SJCRH30 (cell line): ENCODE data around the gene BOLL. TPM values are rescaled to one million over a fixed set of nuclear protein-coding genes. Genes with fewer than 3 reads are reported as not detected.
"Not testable (repeated sequence)": the region's sequence is repeated elsewhere in the genome, so short reads cannot be mapped to it uniquely, and the experiment has no call there.

Source experiments
- DNase-seq, 2 experiments: peaks; one replicate each; pipeline ENCODE4 v3.0.0-alpha.2; 2015 to 2020
- H3K27ac ChIP-seq: fragments of 250-450 bp; sonication (Bioruptor Pico); 2 replicates; pipeline ENCODE4 v1.5.1; 2020; ENCODE audit warnings: mild to moderate bottlenecking, moderate library complexity
- H3K27me3 ChIP-seq: fragments of 250-450 bp; sonication (Bioruptor Pico); 2 replicates; pipeline ENCODE4 v1.5.1; 2020; ENCODE audit warnings: mild to moderate bottlenecking, moderate library complexity
- H3K36me3 ChIP-seq: fragments of 250-450 bp; sonication (Bioruptor Pico); 2 replicates; pipeline ENCODE4 v1.5.1; 2020; ENCODE audit warnings: mild to moderate bottlenecking, moderate library complexity
- H3K4me1 ChIP-seq: fragments of 250-450 bp; sonication (Bioruptor Pico); 2 replicates; pipeline ENCODE4 v1.5.1; 2020; ENCODE audit warnings: mild to moderate bottlenecking, moderate library complexity
- H3K4me3 ChIP-seq: fragments of 250-450 bp; sonication (Bioruptor Pico); 2 replicates; pipeline ENCODE4 v1.5.1; 2020; ENCODE audit warnings: mild to moderate bottlenecking, moderate library complexity
- H3K9me3 ChIP-seq: fragments of 250-450 bp; sonication (Bioruptor Pico); replicated peaks from 2 replicates; pipeline ENCODE4 v1.5.1; 2020; ENCODE audit warnings: mild to moderate bottlenecking, moderate library complexity
- total RNA-seq: library from RNA; depleted of rRNA; stranded (reverse); fragments of >200 nt; shearing (Covaris generic); gene quantifications from 2 replicates; pipeline ENCODE4 v1.2.3, GENCODE V29; 2014; rRNA removed

BOLL gene
- 0.38 and 0.51 TPM in 2 replicates for total RNA-seq

- Histone ChIP-seq H3K4me1 (no peaks in the 10 kb centered on the region), H3K9me3 (no peaks in the 10 kb centered on the region), H3K27me3 (no peaks in the 10 kb centered on the region), H3K27ac (no peak within 1 kb of the TSS), H3K4me3 (peak within 1 kb of the TSS; percentile 44), H3K36me3 (no peaks in the 10 kb centered on the region)
- no peak for DNase-seq
These were observed at the start of gene BOLL for GRCh38 chr2:197784956-197785941. Gene BOLL (minus strand): TSS chr2:197785319. CDS start chr2:197781850, 3,469 bp downstream.

- H3K27me3 ChIP-seq, H3K27ac ChIP-seq, DNase-seq, H3K36me3 ChIP-seq, H3K4me1 ChIP-seq, H3K4me3 ChIP-seq, H3K9me3 ChIP-seq: not testable (repeated sequence)
These were observed 49.7 kb upstream of the BOLL start for GRCh38 chr2:197834771-197835170.

- Histone ChIP-seq H3K4me3 (no peak overlapping the region), H3K9me3 (no peaks in the 10 kb centered on the region), H3K27ac (no peak overlapping the region), H3K27me3 (no peaks in the 10 kb centered on the region), H3K36me3 (no peaks in the 10 kb centered on the region), H3K4me1 (no peaks in the 10 kb centered on the region)
- no peak for DNase-seq
These were observed 43.5 kb upstream of the BOLL start for GRCh38 chr2:197828464-197829135.

- no peak overlapping the region for H3K27ac ChIP-seq
- H3K4me3 ChIP-seq: no peak overlapping the region
- no peaks in the 10 kb centered on the region for H3K9me3 ChIP-seq
- DNase-seq: no peak
- H3K27me3 ChIP-seq: no peaks in the 10 kb centered on the region
- no peaks in the 10 kb centered on the region for H3K36me3 ChIP-seq
- no peaks in the 10 kb centered on the region for H3K4me1 ChIP-seq
These were observed 42.5 kb upstream of the BOLL start for GRCh38 chr2:197827618-197828017.

- no peaks in the 10 kb centered on the region for H3K27me3 ChIP-seq
- DNase-seq: no peak
- H3K27ac ChIP-seq: no peak overlapping the region
- H3K9me3 ChIP-seq: no peaks in the 10 kb centered on the region
- H3K4me1 ChIP-seq: no peaks in the 10 kb centered on the region
- no peaks in the 10 kb centered on the region for H3K36me3 ChIP-seq
- no peak overlapping the region for H3K4me3 ChIP-seq
These were observed 37.2 kb upstream of the BOLL start for GRCh38 chr2:197822333-197822732.

- Histone ChIP-seq H3K9me3 (no peaks in the 10 kb centered on the region), H3K27ac (no peak overlapping the region), H3K36me3 (no peaks in the 10 kb centered on the region), H3K27me3 (no peaks in the 10 kb centered on the region), H3K4me3 (no peak overlapping the region), H3K4me1 (no peaks in the 10 kb centered on the region)
- DNase-seq: no peak
These were observed 36.6 kb upstream of the BOLL start for GRCh38 chr2:197821550-197822289.

GRCh38 chr2:197814526-197814925, 29.4 kb upstream of the BOLL start:
- Histone ChIP-seq H3K4me3 (no peak overlapping the region), H3K27me3 (no peaks in the 10 kb centered on the region), H3K4me1 (no peaks in the 10 kb centered on the region), H3K27ac (no peak overlapping the region), H3K36me3 (no peaks in the 10 kb centered on the region), H3K9me3 (no peaks in the 10 kb centered on the region)
- no peak for DNase-seq

- DNase-seq: peak in 1 of 2 experiments; percentile 41
- Histone ChIP-seq H3K9me3 (no peaks in the 10 kb centered on the region), H3K4me3 (no peak overlapping the region), H3K36me3 (no peaks in the 10 kb centered on the region), H3K27me3 (0 out of 2 replicates have a peak, but pooled peaks cover 3% of the 10 kb centered on the region), H3K4me1 (no peaks in the 10 kb centered on the region), H3K27ac (no peak overlapping the region)
These were observed 28.1 kb upstream of the BOLL start for GRCh38 chr2:197813093-197813787.

GRCh38 chr2:197810491-197810890, 25.4 kb upstream of the BOLL start:
- no peak overlapping the region for H3K27ac ChIP-seq
- DNase-seq: no peak
- peaks cover 13% of the 10 kb centered on the region; the same call in 1 of the 2 replicates for H3K27me3 ChIP-seq
- no peaks in the 10 kb centered on the region for H3K9me3 ChIP-seq
- no peak overlapping the region for H3K4me3 ChIP-seq
- H3K36me3 ChIP-seq: no peaks in the 10 kb centered on the region
- H3K4me1 ChIP-seq: no peaks in the 10 kb centered on the region

GRCh38 chr2:197810016-197810415, 24.9 kb upstream of the BOLL start:
- no peaks in the 10 kb centered on the region for H3K36me3 ChIP-seq
- H3K27me3 ChIP-seq: peaks cover 16% of the 10 kb centered on the region; the same call in 1 of the 2 replicates
- H3K4me3 ChIP-seq: no peak overlapping the region
- no peaks in the 10 kb centered on the region for H3K4me1 ChIP-seq
- no peak for DNase-seq
- no peaks in the 10 kb centered on the region for H3K9me3 ChIP-seq
- H3K27ac ChIP-seq: no peak overlapping the region

- Histone ChIP-seq H3K27ac (no peak overlapping the region), H3K4me3 (no peak overlapping the region), H3K9me3 (no peaks in the 10 kb centered on the region), H3K27me3 (peaks cover 16% of the 10 kb centered on the region; the same call in 1 of the 2 replicates), H3K4me1 (no peaks in the 10 kb centered on the region), H3K36me3 (no peaks in the 10 kb centered on the region)
- no peak for DNase-seq
These were observed 23.9 kb upstream of the BOLL start for GRCh38 chr2:197809064-197809463.

- H3K4me3 ChIP-seq: no peak overlapping the region
- no peak overlapping the region for H3K27ac ChIP-seq
- no peaks in the 10 kb centered on the region for H3K36me3 ChIP-seq
- peaks cover 16% of the 10 kb centered on the region; the same call in 1 of the 2 replicates for H3K27me3 ChIP-seq
- no peak for DNase-seq
- H3K4me1 ChIP-seq: no peaks in the 10 kb centered on the region
- H3K9me3 ChIP-seq: no peaks in the 10 kb centered on the region
These were observed 20.9 kb upstream of the BOLL start for GRCh38 chr2:197805715-197806633.
